K562 (cell line): ENCODE data around the gene FDX2. TPM values are rescaled to one million over a fixed set of nuclear protein-coding genes. Genes with fewer than 3 reads are reported as not detected.

Experiments
- ATAC-seq: fragments of 200-7000 bp; cut with Tn5 transposase; 3 replicates; pipeline ENCODE4 v1.9.1; 2020; ENCODE audit warnings: moderate library complexity
- BruUV-seq: library from RNA; stranded (reverse); fragments of 400-500 nt; replicated peaks from 2 replicates; lab custom pipeline; 2021; lab: Mats Ljungman, UMichigan
- CTCF ChIA-PET: fragments of 300-600 bp; formaldehyde crosslinking; extraction: SDS; loops from one replicate; lab custom pipeline; 2021; ENCODE audit warnings: low intra/inter-chr PET ratio; lab: Yijun Ruan, JAX
- POLR2A ChIA-PET: fragments of 300-600, 350-650 bp; sonication (Branson Sonifier 250); formaldehyde crosslinking; extraction: SDS; loops from one replicate; lab custom pipeline; 2021; ENCODE audit warnings: antibody characterized with exemption, inconsistent platforms; lab: Yijun Ruan, JAX
- DNase-seq, 4 experiments: peaks; one replicate each; pipeline versions ENCODE4 v3.0.0 to v3.0.0-alpha.2; 2011 to 2018; ENCODE audit warnings: low spot score in 3 of 4, mixed read lengths in 3 of 4; ENCODE audit errors: extremely low read depth in 1 of 4
- FAIRE-seq: peaks from 2 replicates; lab custom pipeline; 2011; peaks lifted over from hg19 to GRCh38; lab: Jason Lieb, UNC
- H2AFZ ChIP-seq: 2 replicates; pipeline ENCODE4 v1.6.0; 2011; ENCODE audit warnings: low read depth, low read length, control low read depth, inconsistent platforms
- H3K27ac ChIP-seq: fragments of 200-600 bp; 3 replicates; pipeline ENCODE4 v1.8.0; 2011; ENCODE audit warnings: low read depth, mild to moderate bottlenecking, control low read depth, inconsistent platforms, low read length, moderate library complexity, mixed read lengths; ENCODE audit errors: extremely low read depth
- H3K27me3 ChIP-seq, 2 experiments: fragments of 300-600 bp in 1 of 2; 2 replicates in 1 of 2; 3 replicates in 1 of 2; pipeline versions ENCODE4 v1.6.0 to v1.8.0; 2011; ENCODE audit warnings: inconsistent platforms in 2 of 2, low read length in 2 of 2, mild to moderate bottlenecking in 1 of 2, mixed read lengths in 1 of 2, moderate library complexity in 1 of 2; ENCODE audit not compliant: control insufficient read depth in 2 of 2, insufficient read depth in 2 of 2
- H3K36me3 ChIP-seq: fragments of 300-600 bp; 3 replicates; pipeline ENCODE4 v1.8.0; 2011; ENCODE audit warnings: mild to moderate bottlenecking, low read length, inconsistent platforms; ENCODE audit not compliant: control insufficient read depth, insufficient read depth
- H3K4me1 ChIP-seq, 2 experiments: fragments of 200-600 bp in 1 of 2; replicated peaks in 1 of 2; 2 replicates in 1 of 2; 3 replicates in 1 of 2; pipeline versions ENCODE4 v1.5.1 to v1.8.0; 2011; ENCODE audit warnings: inconsistent platforms in 2 of 2, low read length in 2 of 2, mild to moderate bottlenecking in 1 of 2, mixed read lengths in 1 of 2, moderate library complexity in 1 of 2; ENCODE audit not compliant: control insufficient read depth in 2 of 2, insufficient read depth in 2 of 2
- H3K4me2 ChIP-seq: 2 replicates; pipeline ENCODE4 v1.6.1; 2011; ENCODE audit warnings: low read length, control low read depth, inconsistent platforms, mixed read lengths; ENCODE audit not compliant: insufficient read depth
- H3K4me3 ChIP-seq: fragments of 200-600 bp; sonication (generic), shearing (Covaris generic); 2 replicates; pipeline ENCODE4 v1.5.1; 2016; ENCODE audit warnings: control low read depth, inconsistent platforms
- H3K79me2 ChIP-seq: fragments of 200-600 bp; 3 replicates; pipeline ENCODE4 v1.8.0; 2011; ENCODE audit warnings: low read length, inconsistent platforms; ENCODE audit not compliant: control insufficient read depth, insufficient read depth
- H3K9ac ChIP-seq, 2 experiments: 2 replicates each; pipeline versions ENCODE4 v1.6.0 to v1.6.1; 2011; ENCODE audit warnings: low read depth in 2 of 2, low read length in 2 of 2, control low read depth in 1 of 2, inconsistent platforms in 1 of 2, mild to moderate bottlenecking in 1 of 2, mixed read lengths in 1 of 2; ENCODE audit not compliant: insufficient read depth in 1 of 2
- H3K9me1 ChIP-seq: one replicate; pipeline ENCODE4 v1.6.0; 2011; ENCODE audit warnings: inconsistent platforms, mild to moderate bottlenecking, low read length, moderate library complexity; ENCODE audit not compliant: control insufficient read depth, insufficient read depth
- H3K9me3 ChIP-seq: replicated peaks from 2 replicates; pipeline ENCODE4 v1.5.1; 2011; ENCODE audit warnings: low read depth, low read length, inconsistent platforms; ENCODE audit not compliant: control insufficient read depth, insufficient read depth
- H4K20me1 ChIP-seq: replicated peaks from 2 replicates; pipeline ENCODE4 v1.6.1; 2011; ENCODE audit warnings: low read length, inconsistent platforms, mixed read lengths; ENCODE audit not compliant: control insufficient read depth, insufficient read depth
- CREB1 ChIP-seq, 2 experiments: sonication (generic) in 1 of 2; formaldehyde crosslinking in 1 of 2; IDR thresholded peaks; 2 replicates each; pipeline versions ENCODE4 v1.6.1 to v1.8.0; 2012 to 2022; ENCODE audit warnings: inconsistent platforms in 1 of 2, mild to moderate bottlenecking in 1 of 2, missing genetic modification reagents in 1 of 2, moderate library complexity in 1 of 2
- GABPB1 ChIP-seq: sonication (generic); formaldehyde crosslinking; IDR thresholded peaks from 2 replicates; pipeline ENCODE4 v1.8.0; 2022; ENCODE audit warnings: mild to moderate bottlenecking, missing genetic modification reagents
- HNRNPLL ChIP-seq: fragments of 200-400 bp; formaldehyde crosslinking; IDR thresholded peaks from 2 replicates; pipeline ENCODE4 v1.6.1; 2017; ENCODE audit warnings: low read length, low read depth, mild to moderate bottlenecking; ENCODE audit not compliant: poor library complexity, severe bottlenecking
- PHF8 ChIP-seq: fragments of 200-600 bp; sonication (generic); IDR thresholded peaks from 2 replicates; pipeline ENCODE4 v1.6.1; 2012; ENCODE audit warnings: mixed run types, mild to moderate bottlenecking, inconsistent platforms, low read length, moderate library complexity, borderline replicate concordance
- RBM14 ChIP-seq: fragments of 200-400 bp; formaldehyde crosslinking; IDR thresholded peaks from 2 replicates; pipeline ENCODE4 v1.6.1; 2018; ENCODE audit warnings: low read depth, mild to moderate bottlenecking, low read length, moderate library complexity, borderline replicate concordance; ENCODE audit not compliant: insufficient read depth
- SAFB ChIP-seq: fragments of 200-400 bp; formaldehyde crosslinking; IDR thresholded peaks from 2 replicates; pipeline ENCODE4 v1.6.1; 2017; ENCODE audit warnings: low read depth, low read length, borderline replicate concordance
- SPI1 ChIP-seq: IDR thresholded peaks from 2 replicates; pipeline ENCODE4 v1.6.1; 2011; ENCODE audit warnings: low read depth, low read length, control low read depth, borderline replicate concordance
- TBP ChIP-seq: optimal IDR thresholded peaks from 2 replicates; pipeline ENCODE3; 2011; ENCODE audit warnings: low read depth, low read length, improper control_type of control experiment
- ZC3H4 ChIP-seq: sonication (generic); formaldehyde crosslinking; IDR thresholded peaks from 2 replicates; pipeline ENCODE4 v1.9.0; 2021; ENCODE audit warnings: missing genetic modification reagents, borderline replicate concordance
- ZFX ChIP-seq: sonication (generic); formaldehyde crosslinking; IDR thresholded peaks from 2 replicates; pipeline ENCODE4 v1.8.0; 2022; ENCODE audit warnings: mild to moderate bottlenecking, missing genetic modification reagents, moderate library complexity
- ZNF174 ChIP-seq: fragments of 250-450 bp; sonication (Bioruptor Pico); IDR thresholded peaks from 2 replicates; pipeline ENCODE4 v1.4.0; 2020; ENCODE audit warnings: mild to moderate bottlenecking
- ZNF316 ChIP-seq: fragments of 450-650 bp; IDR thresholded peaks from 2 replicates; pipeline ENCODE4 v1.6.1; 2016
- WGBS: fragments of 100-300 bp; shearing (Covaris generic); methylation state at CpG from one replicate; pipeline ENCODE4 v1.1.6; 2016; ENCODE audit warnings: low coverage, mixed read lengths; ENCODE audit not compliant: insufficient coverage; ENCODE audit errors: missing lambda C conversion rate; 5-methylcytosine and 5-hydroxymethylcytosine counted together
- in situ Hi-C: fragments of 300-500 bp; cut with MboI; formaldehyde crosslinking; loops from 4 replicates; pipeline ENCODE4 v1.15.0; 2018; ENCODE audit warnings: inconsistent platforms, mixed read lengths
- intact Hi-C: fragments of 100-400 bp; cut with micrococcal nuclease; formaldehyde crosslinking; loops from 2 replicates; pipeline ENCODE4 v1.14.2; 2022
- polyA plus RNA-seq, 8 experiments: library from polyadenylated mRNA; depleted of rRNA in 4 of 8; stranded (reverse) in 5 of 8; unstranded in 3 of 8; fragments of >200 nt; fragmentation: Nextera tagmentation in 2 of 8; fragmentation: Illumina TruSeq in 1 of 8; extraction: Ambion mirVana in 2 of 8; extraction: Trizol in 1 of 8; gene quantifications; 2 replicates each; pipeline versions ENCODE4 v1.2.1 to v1.2.3, GENCODE V29; 2011 to 2014; ENCODE audit warnings: inconsistent platforms in 1 of 8, missing spikeins in 1 of 8
- total RNA-seq, 7 experiments: library from RNA; depleted of rRNA in 6 of 7; stranded (reverse); fragments of >200 nt in 6 of 7; fragmentation: Illumina TruSeq in 2 of 7; extraction: Trizol in 2 of 7; gene quantifications; 2 replicates each; pipeline versions ENCODE4 v1.2.1 to v1.2.3, GENCODE V29; 2011 to 2021; ENCODE audit warnings: low replicate concordance in 1 of 7
- TF ChIP-seq, protein P1 (sequence below): fragments of 450-650 bp; formaldehyde crosslinking; IDR thresholded peaks from 2 replicates; pipeline ENCODE4 v1.4.0; 2020; ENCODE audit warnings: mild to moderate bottlenecking, mixed read lengths
- TF ChIP-seq, protein P2 (sequence below): IDR thresholded peaks from 2 replicates; pipeline ENCODE4 v1.6.1; 2012; ENCODE audit warnings: low read depth, low read length, improper control_type of control experiment, borderline replicate concordance
- TF ChIP-seq, protein P3 (sequence below): IDR thresholded peaks from 2 replicates; pipeline ENCODE4 v1.6.1; 2011; ENCODE audit not compliant: insufficient read length; ENCODE audit errors: extremely low read depth
- TF ChIP-seq, protein P4 (sequence below): IDR thresholded peaks from 2 replicates; pipeline ENCODE4 v1.6.1; 2014; ENCODE audit warnings: antibody characterized with exemption

FDX2 gene
- total and polyA plus RNA-seq, 9 of the 15 experiments (the other 6 are each of a cell fraction or from before 2014, with no cell fraction given) = 2.5 to 49.8 (median 29.7) TPM

DNA sequence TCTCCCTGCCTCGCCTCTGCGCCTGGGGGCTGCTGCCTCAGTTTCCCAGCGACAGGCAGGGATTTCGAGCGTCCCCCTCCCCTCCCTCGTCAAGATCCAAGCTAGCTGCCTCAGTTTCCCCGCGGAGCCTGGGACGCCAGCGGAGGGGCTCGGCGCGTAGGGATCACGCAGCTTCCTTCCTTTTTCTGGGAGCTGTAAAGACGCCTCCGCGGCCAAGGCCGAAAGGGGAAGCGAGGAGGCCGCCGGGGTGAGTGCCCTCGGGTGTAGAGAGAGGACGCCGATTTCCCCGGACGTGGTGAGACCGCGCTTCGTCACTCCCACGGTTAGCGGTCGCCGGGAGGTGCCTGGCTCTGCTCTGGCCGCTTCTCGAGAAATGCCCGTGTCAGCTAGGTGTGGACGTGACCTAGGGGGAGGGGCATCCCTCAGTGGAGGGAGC is 45.6 kb downstream of the FDX2 start:
- ChIA-PET CTCF (interaction anchor here (3.9 kb wide), 1 partner anchor 119 kb away, joined by 77 read pairs; no protein-coding TSS in a partner anchor), POLR2A (interaction anchor here (0.6 to 3.7 kb wide), 16 partner anchors 10 to 386 kb away, joined by 3 to 74 read pairs (median 4); partner anchors contain the start of genes FDX2, ICAM4, ICAM5 and PPAN)
- WGBS = 8% methylated on average over 24 of the region's 37 CpGs
- DNase-seq = peak; percentile 48 to 76 (median 70)
- Histone ChIP-seq H4K20me1 (no peaks in the 10 kb centered on the region), H3K36me3 (peaks cover 22% of the 10 kb centered on the region; the same call in 2 of the 3 replicates), H3K4me1 (peaks cover 16 to 33% of the 10 kb centered on the region in 2 experiments; a peak in 4 of 5 replicates), H3K4me3 (peak overlapping the region; percentile 48), H3K9me3 (no peaks in the 10 kb centered on the region), H3K9ac (peak overlapping the region; percentile 73 to 93), H3K27me3 (no peaks in the 10 kb centered on the region), H3K9me1 (no peaks in the 10 kb centered on the region), H2AFZ (peak overlapping the region; percentile 91), H3K27ac (peak overlapping the region; percentile 81), H3K79me2 (peaks cover 30% of the 10 kb centered on the region), H3K4me2 (peak overlapping the region; percentile 76)
- in situ Hi-C loops = loop anchor here (5.0 kb wide), 1 partner anchor 117 kb away; no protein-coding TSS in a partner anchor
- BruUV-seq = no TSS peak
- FAIRE-seq = no peak
- ATAC-seq = peak; percentile 65
- intact Hi-C loops = loop anchor here (1.0 to 2.0 kb wide), 2 partner anchors 19 to 111 kb away; partner anchors contain the start of genes ICAM5 and TYK2
- TF ChIP-seq, protein P1, sequence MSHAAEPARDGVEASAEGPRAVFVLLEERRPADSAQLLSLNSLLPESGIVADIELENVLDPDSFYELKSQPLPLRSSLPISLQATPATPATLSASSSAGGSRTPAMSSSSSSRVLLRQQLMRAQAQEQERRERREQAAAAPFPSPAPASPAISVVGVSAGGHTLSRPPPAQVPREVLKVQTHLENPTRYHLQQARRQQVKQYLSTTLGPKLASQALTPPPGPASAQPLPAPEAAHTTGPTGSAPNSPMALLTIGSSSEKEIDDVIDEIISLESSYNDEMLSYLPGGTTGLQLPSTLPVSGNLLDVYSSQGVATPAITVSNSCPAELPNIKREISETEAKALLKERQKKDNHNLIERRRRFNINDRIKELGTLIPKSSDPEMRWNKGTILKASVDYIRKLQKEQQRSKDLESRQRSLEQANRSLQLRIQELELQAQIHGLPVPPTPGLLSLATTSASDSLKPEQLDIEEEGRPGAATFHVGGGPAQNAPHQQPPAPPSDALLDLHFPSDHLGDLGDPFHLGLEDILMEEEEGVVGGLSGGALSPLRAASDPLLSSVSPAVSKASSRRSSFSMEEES (CRISPR knock-in tag) = no peak
- no peak; the same call in 1 of the 2 replicates for TF ChIP-seq CREB1 (IDR thresholded peaks at IDR 0.05)
- TF ChIP-seq CREB1 (CRISPR knock-in tag; IDR thresholded peaks at IDR 0.05) = 0 out of 2 replicates have a peak, but pooled peaks have one; percentile 3
- TF ChIP-seq, protein P2, sequence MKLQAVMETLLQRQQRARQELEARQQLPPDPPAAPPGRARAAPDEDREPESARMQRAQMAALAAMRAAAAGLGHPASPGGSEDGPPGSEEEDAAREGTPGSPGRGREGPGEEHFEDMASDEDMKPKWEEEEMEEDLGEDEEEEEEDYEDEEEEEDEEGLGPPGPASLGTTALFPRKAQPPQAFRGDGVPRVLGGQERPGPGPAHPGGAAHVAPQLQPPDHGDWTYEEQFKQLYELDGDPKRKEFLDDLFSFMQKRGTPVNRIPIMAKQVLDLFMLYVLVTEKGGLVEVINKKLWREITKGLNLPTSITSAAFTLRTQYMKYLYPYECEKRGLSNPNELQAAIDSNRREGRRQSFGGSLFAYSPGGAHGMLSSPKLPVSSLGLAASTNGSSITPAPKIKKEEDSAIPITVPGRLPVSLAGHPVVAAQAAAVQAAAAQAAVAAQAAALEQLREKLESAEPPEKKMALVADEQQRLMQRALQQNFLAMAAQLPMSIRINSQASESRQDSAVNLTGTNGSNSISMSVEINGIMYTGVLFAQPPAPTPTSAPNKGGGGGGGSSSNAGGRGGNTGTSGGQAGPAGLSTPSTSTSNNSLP = no peak
- TF ChIP-seq ZC3H4 (CRISPR knock-in tag) = no peak
- TF ChIP-seq, protein P3, sequence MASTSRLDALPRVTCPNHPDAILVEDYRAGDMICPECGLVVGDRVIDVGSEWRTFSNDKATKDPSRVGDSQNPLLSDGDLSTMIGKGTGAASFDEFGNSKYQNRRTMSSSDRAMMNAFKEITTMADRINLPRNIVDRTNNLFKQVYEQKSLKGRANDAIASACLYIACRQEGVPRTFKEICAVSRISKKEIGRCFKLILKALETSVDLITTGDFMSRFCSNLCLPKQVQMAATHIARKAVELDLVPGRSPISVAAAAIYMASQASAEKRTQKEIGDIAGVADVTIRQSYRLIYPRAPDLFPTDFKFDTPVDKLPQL = no peak
- peak; percentile 59; the same call in 1 of the 2 replicates for TF ChIP-seq ZFX (CRISPR knock-in tag)
- no peak for TF ChIP-seq HNRNPLL
- peak; percentile 14 for TF ChIP-seq TBP
- TF ChIP-seq, protein P4, sequence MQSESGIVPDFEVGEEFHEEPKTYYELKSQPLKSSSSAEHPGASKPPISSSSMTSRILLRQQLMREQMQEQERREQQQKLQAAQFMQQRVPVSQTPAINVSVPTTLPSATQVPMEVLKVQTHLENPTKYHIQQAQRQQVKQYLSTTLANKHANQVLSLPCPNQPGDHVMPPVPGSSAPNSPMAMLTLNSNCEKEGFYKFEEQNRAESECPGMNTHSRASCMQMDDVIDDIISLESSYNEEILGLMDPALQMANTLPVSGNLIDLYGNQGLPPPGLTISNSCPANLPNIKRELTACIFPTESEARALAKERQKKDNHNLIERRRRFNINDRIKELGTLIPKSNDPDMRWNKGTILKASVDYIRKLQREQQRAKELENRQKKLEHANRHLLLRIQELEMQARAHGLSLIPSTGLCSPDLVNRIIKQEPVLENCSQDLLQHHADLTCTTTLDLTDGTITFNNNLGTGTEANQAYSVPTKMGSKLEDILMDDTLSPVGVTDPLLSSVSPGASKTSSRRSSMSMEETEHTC = no peak
- peak; percentile 78; the same call in 1 of the 2 replicates for TF ChIP-seq RBM14
- TF ChIP-seq GABPB1 (CRISPR knock-in tag) = no peak
- TF ChIP-seq ZNF174 (CRISPR knock-in tag) = no peak
- peak; percentile 82; the same call in 1 of the 2 replicates for TF ChIP-seq SAFB
- TF ChIP-seq SPI1 = peak; percentile 84
- TF ChIP-seq ZNF316 = no peak
- TF ChIP-seq PHF8 = peak; percentile 18; the same call in 1 of the 2 replicates
